Measurements from ENCODE around the gene ADISSP.

ADISSP gene

DNA sequence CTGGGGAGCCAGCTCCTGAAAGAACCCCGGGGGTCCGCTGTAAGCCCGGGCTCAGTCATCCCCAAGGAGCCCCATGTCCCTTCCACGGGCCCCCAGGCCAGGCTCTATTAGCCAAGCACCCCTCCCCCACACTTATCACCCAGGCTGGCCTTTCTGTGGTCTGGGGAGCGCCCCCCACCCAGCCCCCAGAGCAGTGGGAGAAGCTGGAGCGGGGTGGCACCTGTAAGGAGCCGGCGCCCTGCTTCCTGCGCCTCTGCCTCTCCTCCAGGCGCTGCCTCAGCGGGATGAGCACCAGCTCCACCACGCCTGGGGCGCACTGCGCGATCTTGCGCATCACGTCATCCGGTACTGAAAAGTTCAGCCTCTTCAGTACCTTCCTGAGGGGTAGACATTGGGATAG is 11.4 kb upstream of the ADISSP start:
- no peak for DNase-seq

DNA sequence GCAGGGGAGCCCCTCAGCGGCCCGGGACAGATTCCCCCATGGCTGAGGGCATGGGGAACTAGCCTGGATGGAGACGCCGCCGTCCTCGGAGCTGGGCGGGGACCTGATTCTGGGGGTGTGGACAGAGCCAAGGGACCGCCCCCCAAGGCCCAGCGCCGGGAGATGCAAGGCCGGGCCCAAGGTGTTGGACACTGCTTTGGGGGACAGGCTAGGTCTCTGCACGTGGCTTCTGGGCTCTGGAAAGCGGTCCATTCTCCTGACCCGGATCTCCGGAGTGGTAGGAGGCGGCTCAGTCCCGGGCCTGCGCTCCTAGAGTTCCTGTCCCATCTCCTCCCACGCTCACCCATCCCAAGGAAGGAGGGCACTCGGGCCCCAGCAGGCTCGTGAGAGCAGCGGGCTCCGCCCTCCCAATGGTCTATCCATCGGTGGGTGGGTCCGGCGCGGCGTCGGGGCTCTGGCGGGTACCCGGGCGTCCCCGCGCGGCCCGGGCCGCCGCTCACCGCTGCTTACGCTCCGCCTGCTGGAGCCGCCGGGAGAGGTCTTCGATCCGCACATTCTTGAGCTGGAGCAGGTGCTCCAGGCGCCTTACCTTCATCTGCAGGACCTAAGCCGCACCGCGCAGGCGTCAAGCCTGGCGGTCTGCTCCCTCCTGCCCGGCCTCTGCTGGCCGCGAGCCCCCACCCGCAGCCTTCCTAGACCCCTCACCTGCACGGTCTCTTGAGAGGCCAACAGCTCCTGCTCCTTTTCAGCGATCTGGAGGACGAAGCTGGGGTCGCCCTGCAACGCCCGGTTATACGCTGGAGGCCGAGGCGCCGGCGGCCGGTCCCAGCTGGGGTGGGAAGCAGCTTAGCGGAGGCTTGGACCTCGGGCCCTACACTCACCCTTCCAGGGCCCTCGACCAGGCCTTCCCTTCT is 10.4 kb upstream of the ADISSP start:
- DNase-seq = peak; percentile 34

GRCh38 chr20:3777381-3777715 is 9.8 kb upstream of the ADISSP start:
- no peak for DNase-seq

DNA sequence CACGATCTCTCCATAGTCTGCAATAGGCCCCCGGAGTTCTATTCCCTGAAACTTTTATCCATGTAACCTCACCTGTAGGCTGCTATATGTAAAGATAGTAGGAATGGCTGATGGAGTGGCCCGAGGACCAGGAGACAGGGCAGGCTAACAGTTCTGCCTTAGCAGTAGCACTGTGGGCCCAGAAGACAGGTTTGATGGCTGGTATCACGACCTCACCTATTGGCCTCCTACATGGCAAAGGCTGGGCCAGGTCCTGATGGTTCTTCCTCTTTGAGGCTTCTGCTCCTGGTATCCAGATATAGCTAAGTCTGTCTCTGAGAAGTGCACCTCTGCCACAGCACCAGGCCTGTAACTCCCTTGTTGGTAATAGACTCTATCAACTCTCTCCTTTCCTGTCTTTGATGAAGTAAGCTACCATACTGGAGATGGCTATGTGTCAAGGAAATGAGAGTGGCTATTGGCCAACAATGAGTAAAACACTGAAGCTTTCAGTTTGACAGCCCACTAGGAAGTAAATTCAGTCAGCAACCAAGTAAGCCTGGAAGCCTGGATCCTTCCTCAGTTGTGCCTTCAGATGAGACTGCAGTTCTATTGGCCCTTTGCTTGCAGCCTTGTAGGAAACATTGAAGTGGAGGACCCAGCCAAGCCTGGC is 8.0 kb upstream of the ADISSP start:
- no peak for DNase-seq

- no peak for DNase-seq
Observed at GRCh38 chr20:3771552-3772058, 4.1 kb upstream of the ADISSP start.

DNA sequence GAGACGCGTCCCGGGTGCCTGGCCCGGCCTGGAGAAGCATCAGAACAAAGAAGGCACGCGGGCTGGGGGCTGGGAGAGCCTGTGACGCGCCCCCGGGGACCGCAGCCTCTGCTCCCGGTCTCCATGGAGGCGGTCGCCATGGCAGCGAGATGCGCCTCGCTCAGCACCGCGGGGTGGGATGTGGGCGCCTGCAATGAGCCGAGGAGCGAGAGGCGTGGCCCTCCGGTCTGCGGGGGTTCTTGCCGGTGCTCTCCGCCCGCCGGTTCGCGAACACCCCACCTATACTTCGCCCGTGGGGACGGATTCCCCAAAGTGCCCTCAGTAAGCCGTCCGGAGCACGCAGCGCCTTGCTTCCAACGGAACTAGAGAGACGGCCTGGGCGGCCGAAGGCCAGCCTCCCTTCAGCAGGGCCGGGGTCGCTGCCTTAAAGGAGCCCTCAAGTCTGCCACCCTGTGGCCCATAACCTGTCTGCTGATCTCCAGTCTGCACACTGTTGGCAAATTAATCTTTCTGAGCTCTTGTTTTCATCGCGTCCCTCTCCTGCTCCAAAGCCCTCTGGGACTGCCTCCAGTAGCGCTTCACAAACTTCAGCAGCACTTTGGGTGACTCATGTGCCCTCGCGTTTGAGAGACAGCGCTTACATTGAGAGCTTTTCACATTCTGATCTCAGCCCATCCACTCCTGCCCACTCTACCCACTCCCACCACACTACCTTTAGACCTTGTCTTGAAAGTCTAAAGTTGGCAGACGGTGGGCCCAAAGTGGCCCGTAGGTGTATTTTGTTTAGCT is 983 bp upstream of the ADISSP start:
- DNase-seq = peak; percentile 85

DNA sequence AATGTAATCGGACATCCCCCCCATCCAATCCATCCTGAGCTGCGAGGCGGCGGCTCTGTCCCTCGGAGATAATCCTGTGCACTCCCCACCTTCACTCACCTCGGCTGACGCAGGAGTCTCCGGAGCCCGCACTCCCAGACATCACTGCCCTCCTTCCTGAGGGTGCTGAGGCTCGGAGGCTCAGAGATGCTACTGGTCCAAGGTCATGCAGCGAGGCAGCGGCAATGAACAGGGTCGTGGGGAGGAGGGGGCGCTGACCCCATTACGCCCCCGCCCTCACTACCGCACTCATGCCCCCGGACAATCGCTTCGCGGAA is 485 bp downstream of the ADISSP start:
- DNase-seq = no peak

GRCh38 chr20:3766422-3767109 is 987 bp downstream of the ADISSP start:
- no peak for DNase-seq

GRCh38 chr20:3765171-3765882 is 2.2 kb downstream of the ADISSP start:
- DNase-seq = no peak

DNA sequence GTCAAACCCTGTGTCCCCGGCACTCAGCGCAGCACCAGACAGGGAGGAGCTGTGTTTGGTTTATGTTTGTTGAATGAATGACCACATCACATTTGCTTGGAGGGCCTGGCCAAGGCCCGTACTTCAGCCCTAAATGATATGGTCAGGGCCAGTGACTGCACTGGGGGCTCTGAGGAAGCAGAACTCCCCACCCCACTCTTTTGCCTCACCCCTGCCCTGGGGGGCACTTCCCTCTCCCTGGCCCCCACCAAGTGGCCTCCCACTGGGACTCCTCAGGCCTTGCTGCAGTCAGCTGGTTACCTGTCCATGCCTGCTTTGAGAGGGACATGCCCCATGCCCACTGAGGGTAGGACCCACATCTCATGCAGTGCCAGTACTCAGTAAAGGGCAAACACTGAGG is 2.9 kb downstream of the ADISSP start:
- no peak for DNase-seq

DNA sequence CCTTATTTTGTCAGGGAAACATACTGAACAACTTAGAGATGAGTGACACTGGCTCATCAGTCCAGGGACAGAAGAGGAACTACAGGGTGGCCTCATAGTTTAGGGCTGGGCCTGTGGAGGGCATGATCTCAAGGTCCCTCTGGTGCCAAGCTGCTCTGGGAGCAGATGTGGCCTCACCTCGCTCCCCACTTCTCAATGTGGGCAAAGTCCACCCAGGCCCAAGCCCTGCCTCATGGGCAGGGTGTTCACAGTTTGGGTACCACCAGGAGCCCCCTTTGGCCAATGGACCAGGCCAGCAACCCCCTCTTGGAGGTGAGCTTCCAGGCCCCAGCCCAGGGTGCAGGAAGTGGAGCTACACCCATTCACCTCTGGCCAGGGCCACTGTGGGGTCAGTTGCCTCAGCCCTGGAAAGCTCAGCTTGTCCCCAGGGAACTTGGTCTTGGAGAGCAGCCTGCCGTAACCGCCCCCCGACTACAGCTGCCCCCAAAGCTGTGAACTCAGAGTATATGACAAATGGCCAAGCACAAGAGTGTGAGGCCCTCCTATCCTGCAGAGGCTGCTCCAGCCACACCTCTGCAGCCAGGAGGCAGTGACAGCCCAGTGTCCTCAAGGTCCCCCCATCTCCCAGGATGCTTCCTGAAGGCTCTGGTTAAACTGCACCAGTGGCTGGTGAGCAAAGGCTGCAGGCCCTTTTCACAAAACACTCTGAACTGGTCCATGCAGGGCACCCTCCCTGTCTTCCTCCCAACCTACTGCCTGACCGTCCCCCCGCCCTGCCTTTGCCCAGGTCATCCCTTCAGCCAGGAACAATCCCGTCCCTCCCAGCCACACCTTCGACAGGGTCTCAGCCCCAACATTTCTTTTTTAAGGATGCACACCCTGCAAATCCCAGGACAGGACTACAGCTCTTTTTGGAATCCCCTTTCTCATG is 3.6 kb downstream of the ADISSP start:
- DNase-seq = no peak

DNA sequence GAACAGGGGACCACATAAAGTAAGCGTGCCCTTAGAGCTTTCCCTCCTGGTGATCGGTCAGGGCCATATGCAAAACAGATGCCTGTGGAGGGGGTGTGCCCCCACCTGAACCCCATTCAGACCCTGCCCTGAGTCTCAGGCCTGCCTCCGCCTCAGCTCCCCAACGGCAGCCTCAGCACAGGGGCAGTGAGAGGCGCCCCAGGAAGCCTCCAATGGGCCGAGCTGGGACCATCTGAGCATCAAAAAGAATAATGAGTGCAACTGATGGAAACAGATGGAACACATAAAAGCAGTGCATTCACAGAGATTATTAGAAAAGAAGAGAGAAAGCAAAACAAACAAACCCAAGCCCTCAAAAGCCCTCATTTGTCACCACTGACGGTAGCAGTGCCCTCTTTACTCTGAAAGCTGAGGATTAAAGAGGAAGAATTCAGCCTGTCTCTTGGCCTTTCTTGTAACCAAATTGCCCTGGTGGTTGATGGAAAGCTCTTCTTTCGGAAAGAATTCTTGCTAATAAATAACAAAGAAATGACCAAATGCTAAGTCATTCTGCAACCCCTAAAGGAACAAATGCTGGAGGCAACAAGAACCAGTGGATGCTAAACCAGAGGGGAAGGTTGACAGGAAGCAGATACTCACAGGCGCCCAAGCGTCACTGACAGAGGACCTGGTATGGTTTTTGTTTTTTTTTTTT is 6.8 kb downstream of the ADISSP start:
- DNase-seq = no peak

GRCh38 chr20:3759884-3760283 is 7.7 kb downstream of the ADISSP start:
- no peak for DNase-seq

- no peak for DNase-seq
Observed at GRCh38 chr20:3759316-3759823, 8.2 kb downstream of the ADISSP start.

DNA sequence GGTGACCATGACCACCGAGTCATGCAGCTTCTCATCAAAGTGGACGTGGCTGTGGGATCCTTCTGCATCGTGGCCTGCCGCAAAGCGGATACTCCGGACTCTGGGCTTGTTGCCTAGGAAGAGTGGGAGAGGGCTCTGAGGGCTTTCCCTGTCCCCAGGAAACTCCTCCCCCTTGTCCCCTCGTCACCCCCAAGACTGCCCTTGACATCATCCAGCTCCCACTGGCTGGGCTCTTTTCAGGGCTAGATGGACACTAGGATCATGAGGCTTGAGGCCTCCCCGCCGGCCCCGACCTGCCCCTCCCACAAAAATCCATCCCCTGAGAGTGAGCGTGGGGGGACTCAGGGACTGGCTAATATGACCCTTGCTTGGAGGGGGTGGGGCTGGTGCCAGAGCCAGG is 9.0 kb downstream of the ADISSP start:
- DNase-seq = no peak

- no peak for DNase-seq
Observed at GRCh38 chr20:3757268-3757667, 10.3 kb downstream of the ADISSP start.

DNA sequence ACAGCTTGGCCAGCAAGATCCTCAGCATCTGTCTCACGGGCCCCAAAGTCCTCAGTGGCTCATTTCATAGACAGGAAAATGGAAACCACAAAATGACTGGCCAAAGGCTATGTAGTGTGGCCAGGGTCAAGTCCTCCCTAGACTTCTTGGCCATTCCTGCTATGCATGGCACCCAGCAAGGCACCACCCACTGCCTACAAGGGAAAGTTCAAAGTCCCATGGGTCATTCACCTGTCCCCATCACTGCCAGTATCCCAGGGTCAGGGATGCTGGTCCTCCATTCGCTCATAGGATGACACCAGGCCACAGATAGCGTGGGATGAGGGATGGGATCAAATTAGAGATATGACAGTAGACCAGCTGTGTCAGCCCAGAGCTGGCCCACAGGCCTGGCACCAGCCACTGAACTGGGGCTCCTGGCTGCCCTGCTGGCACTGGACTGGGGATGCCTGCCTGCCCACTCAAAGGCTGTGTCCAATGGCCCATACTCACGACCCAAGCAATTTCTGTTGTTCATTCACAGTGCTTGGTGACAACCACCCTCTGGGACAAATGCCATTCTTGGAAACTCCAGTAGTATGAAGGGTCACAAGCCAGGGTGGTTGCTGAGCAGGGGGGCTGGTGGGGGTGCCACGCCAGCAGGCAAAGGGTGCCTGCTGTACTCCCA is 11.6 kb downstream of the ADISSP start:
- no peak for DNase-seq

GRCh38 chr20:3755269-3755668 is 12.3 kb downstream of the ADISSP start:
- no peak for DNase-seq

DNA sequence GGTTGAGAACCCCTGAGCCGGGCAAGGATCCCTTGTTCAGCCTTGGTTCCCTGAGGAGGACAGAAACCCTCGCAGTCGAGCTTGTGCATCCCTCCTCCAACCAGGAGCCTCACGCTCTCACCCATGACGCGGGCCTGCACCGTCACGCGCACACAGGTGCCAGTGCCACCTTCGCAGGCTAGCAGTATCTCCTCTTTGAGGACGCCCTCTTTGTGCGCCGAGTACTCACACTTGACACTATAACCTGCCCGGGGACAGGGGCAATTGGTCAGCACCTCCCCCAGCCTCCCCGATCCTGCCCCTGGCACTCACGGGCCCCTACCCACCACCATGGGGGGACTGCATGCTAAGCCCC is 13.3 kb downstream of the ADISSP start:
- DNase-seq = no peak
